ENCODE results near the gene SLC26A2.

GRCh38 chr5:149996205-149996890, 35.8 kb downstream of the SLC26A2 start:
- TF ChIP-seq ZNF274 (IDR thresholded peaks at IDR 0.05; ENCODE audit: low read depth, low read length) (no peak), YY1 (IDR thresholded peaks at IDR 0.05; ENCODE audit: insufficient read depth, insufficient read length) (no peak)
